Measurements from ENCODE around the gene PPFIA1. TPM values are rescaled to one million over a fixed set of nuclear protein-coding genes. Genes with fewer than 3 reads are reported as not detected.

Gene PPFIA1
- total and polyA plus RNA-seq, 2 of the 8 experiments (the other 6 are each of a cell fraction or from before 2014, with no cell fraction given): 44.3 to 73.5 TPM

DNA sequence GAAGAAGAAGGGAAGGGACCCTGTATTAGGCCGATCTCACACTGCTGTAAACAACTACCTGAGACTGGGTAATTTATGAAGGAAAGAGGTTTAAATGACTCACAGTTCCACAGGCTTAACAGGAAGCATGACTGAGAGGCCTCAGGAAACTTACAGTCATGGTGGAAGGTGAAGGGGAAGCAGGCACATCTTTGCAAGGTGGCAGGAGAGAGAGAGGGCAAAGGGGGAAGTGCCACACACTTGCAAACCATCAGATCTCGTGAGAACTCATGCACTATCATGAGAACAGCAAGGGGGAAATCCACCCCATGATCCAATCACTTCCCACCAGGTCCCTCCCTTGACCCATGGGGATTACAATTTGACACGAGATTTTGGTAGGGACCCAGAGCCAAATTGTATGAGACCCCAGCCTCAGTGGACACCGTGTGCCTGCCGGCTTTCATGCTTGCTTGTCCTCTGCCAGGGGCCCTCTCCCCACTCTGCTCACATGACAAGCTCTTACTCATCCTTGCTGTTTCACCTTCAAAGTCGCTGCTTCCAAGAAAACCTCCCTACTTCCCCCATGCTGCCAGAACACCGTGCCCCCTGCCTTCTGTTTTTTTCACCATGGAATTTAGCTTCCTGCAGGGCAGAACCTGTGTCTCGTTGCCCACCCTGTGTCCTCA is 23.3 kb upstream of the PPFIA1 start (continued):
- TF ChIP-seq, protein P1, sequence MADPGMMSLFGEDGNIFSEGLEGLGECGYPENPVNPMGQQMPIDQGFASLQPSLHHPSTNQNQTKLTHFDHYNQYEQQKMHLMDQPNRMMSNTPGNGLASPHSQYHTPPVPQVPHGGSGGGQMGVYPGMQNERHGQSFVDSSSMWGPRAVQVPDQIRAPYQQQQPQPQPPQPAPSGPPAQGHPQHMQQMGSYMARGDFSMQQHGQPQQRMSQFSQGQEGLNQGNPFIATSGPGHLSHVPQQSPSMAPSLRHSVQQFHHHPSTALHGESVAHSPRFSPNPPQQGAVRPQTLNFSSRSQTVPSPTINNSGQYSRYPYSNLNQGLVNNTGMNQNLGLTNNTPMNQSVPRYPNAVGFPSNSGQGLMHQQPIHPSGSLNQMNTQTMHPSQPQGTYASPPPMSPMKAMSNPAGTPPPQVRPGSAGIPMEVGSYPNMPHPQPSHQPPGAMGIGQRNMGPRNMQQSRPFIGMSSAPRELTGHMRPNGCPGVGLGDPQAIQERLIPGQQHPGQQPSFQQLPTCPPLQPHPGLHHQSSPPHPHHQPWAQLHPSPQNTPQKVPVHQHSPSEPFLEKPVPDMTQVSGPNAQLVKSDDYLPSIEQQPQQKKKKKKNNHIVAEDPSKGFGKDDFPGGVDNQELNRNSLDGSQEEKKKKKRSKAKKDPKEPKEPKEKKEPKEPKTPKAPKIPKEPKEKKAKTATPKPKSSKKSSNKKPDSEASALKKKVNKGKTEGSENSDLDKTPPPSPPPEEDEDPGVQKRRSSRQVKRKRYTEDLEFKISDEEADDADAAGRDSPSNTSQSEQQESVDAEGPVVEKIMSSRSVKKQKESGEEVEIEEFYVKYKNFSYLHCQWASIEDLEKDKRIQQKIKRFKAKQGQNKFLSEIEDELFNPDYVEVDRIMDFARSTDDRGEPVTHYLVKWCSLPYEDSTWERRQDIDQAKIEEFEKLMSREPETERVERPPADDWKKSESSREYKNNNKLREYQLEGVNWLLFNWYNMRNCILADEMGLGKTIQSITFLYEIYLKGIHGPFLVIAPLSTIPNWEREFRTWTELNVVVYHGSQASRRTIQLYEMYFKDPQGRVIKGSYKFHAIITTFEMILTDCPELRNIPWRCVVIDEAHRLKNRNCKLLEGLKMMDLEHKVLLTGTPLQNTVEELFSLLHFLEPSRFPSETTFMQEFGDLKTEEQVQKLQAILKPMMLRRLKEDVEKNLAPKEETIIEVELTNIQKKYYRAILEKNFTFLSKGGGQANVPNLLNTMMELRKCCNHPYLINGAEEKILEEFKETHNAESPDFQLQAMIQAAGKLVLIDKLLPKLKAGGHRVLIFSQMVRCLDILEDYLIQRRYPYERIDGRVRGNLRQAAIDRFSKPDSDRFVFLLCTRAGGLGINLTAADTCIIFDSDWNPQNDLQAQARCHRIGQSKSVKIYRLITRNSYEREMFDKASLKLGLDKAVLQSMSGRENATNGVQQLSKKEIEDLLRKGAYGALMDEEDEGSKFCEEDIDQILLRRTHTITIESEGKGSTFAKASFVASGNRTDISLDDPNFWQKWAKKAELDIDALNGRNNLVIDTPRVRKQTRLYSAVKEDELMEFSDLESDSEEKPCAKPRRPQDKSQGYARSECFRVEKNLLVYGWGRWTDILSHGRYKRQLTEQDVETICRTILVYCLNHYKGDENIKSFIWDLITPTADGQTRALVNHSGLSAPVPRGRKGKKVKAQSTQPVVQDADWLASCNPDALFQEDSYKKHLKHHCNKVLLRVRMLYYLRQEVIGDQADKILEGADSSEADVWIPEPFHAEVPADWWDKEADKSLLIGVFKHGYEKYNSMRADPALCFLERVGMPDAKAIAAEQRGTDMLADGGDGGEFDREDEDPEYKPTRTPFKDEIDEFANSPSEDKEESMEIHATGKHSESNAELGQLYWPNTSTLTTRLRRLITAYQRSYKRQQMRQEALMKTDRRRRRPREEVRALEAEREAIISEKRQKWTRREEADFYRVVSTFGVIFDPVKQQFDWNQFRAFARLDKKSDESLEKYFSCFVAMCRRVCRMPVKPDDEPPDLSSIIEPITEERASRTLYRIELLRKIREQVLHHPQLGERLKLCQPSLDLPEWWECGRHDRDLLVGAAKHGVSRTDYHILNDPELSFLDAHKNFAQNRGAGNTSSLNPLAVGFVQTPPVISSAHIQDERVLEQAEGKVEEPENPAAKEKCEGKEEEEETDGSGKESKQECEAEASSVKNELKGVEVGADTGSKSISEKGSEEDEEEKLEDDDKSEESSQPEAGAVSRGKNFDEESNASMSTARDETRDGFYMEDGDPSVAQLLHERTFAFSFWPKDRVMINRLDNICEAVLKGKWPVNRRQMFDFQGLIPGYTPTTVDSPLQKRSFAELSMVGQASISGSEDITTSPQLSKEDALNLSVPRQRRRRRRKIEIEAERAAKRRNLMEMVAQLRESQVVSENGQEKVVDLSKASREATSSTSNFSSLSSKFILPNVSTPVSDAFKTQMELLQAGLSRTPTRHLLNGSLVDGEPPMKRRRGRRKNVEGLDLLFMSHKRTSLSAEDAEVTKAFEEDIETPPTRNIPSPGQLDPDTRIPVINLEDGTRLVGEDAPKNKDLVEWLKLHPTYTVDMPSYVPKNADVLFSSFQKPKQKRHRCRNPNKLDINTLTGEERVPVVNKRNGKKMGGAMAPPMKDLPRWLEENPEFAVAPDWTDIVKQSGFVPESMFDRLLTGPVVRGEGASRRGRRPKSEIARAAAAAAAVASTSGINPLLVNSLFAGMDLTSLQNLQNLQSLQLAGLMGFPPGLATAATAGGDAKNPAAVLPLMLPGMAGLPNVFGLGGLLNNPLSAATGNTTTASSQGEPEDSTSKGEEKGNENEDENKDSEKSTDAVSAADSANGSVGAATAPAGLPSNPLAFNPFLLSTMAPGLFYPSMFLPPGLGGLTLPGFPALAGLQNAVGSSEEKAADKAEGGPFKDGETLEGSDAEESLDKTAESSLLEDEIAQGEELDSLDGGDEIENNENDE (IDR thresholded peaks at IDR 0.05; ENCODE audit: insufficient replicate concordance, low read length): no peak
- TF ChIP-seq ZNF274 (IDR thresholded peaks at IDR 0.05; ENCODE audit: borderline replicate concordance, extremely low read depth, low read length) (no peak), EP300 (IDR thresholded peaks at IDR 0.05; ENCODE audit: borderline replicate concordance in 1 of 2, low read depth in 2 of 2, low read length in 2 of 2) (no peak), BRCA1 (IDR thresholded peaks at IDR 0.05; ENCODE audit: low read depth, low read length) (no peak), SP2 (IDR thresholded peaks at IDR 0.05; ENCODE audit: low read length) (no peak), POLR2A (IDR thresholded peaks at IDR 0.05; ENCODE audit: control extremely low read depth in 1 of 2, low read depth in 2 of 2, low read length in 2 of 2) (no peak), CHD1 (IDR thresholded peaks at IDR 0.05; ENCODE audit: low read depth, low read length) (no peak), HDAC2 (IDR thresholded peaks at IDR 0.05; ENCODE audit: borderline replicate concordance in 1 of 2, low read depth in 2 of 2, low read length in 2 of 2) (no peak), GTF2F1 (IDR thresholded peaks at IDR 0.05; ENCODE audit: borderline replicate concordance, low read depth, low read length) (no peak), CBX5 (IDR thresholded peaks at IDR 0.05; ENCODE audit: low read depth, low read length) (no peak)

Measured in H1 (cell line).